ENCODE measurements around the gene CEP57L1.

DNA sequence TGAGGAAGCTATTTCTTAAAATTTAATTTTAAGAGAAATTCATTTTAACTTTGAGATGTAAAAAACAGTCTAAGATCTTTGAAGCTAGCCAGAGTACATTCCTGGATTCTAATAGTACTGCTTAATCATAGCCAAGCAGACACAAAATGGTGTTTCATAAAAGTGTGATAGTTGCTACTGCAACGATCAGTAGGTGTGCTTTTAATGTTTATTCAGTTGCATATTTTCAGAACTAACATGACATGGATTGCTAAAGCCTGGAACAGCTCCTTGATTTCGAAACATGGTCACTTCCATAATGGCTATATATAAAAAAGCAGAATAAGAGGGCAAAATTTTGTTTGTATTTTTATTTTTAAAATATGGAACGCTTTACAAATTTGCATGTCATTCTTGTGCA is 36.2 kb upstream of the CEP57L1 start:
- TF ChIP-seq, protein P1, sequence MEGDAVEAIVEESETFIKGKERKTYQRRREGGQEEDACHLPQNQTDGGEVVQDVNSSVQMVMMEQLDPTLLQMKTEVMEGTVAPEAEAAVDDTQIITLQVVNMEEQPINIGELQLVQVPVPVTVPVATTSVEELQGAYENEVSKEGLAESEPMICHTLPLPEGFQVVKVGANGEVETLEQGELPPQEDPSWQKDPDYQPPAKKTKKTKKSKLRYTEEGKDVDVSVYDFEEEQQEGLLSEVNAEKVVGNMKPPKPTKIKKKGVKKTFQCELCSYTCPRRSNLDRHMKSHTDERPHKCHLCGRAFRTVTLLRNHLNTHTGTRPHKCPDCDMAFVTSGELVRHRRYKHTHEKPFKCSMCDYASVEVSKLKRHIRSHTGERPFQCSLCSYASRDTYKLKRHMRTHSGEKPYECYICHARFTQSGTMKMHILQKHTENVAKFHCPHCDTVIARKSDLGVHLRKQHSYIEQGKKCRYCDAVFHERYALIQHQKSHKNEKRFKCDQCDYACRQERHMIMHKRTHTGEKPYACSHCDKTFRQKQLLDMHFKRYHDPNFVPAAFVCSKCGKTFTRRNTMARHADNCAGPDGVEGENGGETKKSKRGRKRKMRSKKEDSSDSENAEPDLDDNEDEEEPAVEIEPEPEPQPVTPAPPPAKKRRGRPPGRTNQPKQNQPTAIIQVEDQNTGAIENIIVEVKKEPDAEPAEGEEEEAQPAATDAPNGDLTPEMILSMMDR (IDR thresholded peaks at IDR 0.05 in 4 of 5, conservative IDR thresholded peaks at IDR 0.05 in 1 of 5) = no peak
- no peak for TF ChIP-seq POLR2A (IDR thresholded peaks at IDR 0.05)
